ENCODE data around the gene NSMF. TPM values are rescaled to one million over a fixed set of nuclear protein-coding genes. Genes with fewer than 3 reads are reported as not detected.
A peak's percentile ranks its signal among the peaks of the same experiment; 100 is the strongest.

NSMF gene
- total and polyA plus RNA-seq, 2 of the 4 experiments (the other 2 are of a cell fraction), result 7.7 to 40.9 TPM

- Histone ChIP-seq H2BK15ac (ENCODE audit: low read depth, low read length) (peak overlapping the region; percentile 58; the same call in 1 of the 3 replicates), H4K5ac (ENCODE audit: low read depth, low read length) (no peak overlapping the region), H3K4me3 (ENCODE audit: insufficient read depth, low read depth, low read length) (no peak overlapping the region), H3K27ac (ENCODE audit: insufficient read depth, low read length) (no peak overlapping the region), H3K27me3 (ENCODE audit: control insufficient read depth, insufficient read depth, low read length) (peaks cover 11% of the 10 kb centered on the region; the same call in 1 of the 2 replicates), H3K79me1 (ENCODE audit: low read depth in 1 of 2, low read length in 2 of 2) (no peaks in the 10 kb centered on the region), H2BK5ac (ENCODE audit: low read depth, low read length, poor library complexity, severe bottlenecking) (no peak overlapping the region), H2AFZ (replicated peaks; ENCODE audit: low read length, poor library complexity) (peak overlapping the region; percentile 11), H3K4me1 (ENCODE audit: control insufficient read depth, insufficient read depth, low read length) (peaks cover 6% of the 10 kb centered on the region), H3K4me2 (ENCODE audit: low read depth, low read length) (no peak overlapping the region), H2AK5ac (ENCODE audit: low read depth, low read length) (peak overlapping the region; percentile 64), H3K9ac (ENCODE audit: low read depth, low read length) (no peak overlapping the region), H3K9me3 (ENCODE audit: control insufficient read depth, insufficient read depth, low read length) (peaks cover 8% of the 10 kb centered on the region), H2AK9ac (replicated peaks; ENCODE audit: low read depth, low read length, poor library complexity) (no peak overlapping the region), H3K56ac (ENCODE audit: extremely low read depth, insufficient read depth, low read length) (no peak overlapping the region), H4K20me1 (ENCODE audit: insufficient read depth, low read length) (no peaks in the 10 kb centered on the region), H3K18ac (ENCODE audit: low read depth, low read length) (0 out of 2 replicates have a peak overlapping the region, but pooled peaks have one; percentile 4), H2BK120ac (ENCODE audit: low read depth, low read length) (peak overlapping the region; percentile 29), H3K14ac (replicated peaks; ENCODE audit: low read depth, low read length) (peak overlapping the region; percentile 47), H4K91ac (ENCODE audit: insufficient read depth, low read depth, low read length) (no peak overlapping the region), H2BK20ac (ENCODE audit: low read depth, low read length) (0 out of 2 replicates have a peak overlapping the region, but pooled peaks have one; percentile 50), H3K9me1 (ENCODE audit: insufficient read depth, low read length) (peaks cover 6% of the 10 kb centered on the region; the same call in 1 of the 2 replicates), H4K8ac (ENCODE audit: low read depth in 2 of 2, low read length in 2 of 2) (no peak overlapping the region), H3K36me3 (ENCODE audit: control insufficient read depth, insufficient read depth, low read length) (no peaks in the 10 kb centered on the region), H3K23ac (ENCODE audit: low read depth, low read length) (no peak overlapping the region), H3K4ac (ENCODE audit: low read depth, low read length) (peak overlapping the region; percentile 24; the same call in 1 of the 2 replicates)
- POLR2A ChIA-PET (ENCODE audit: unreplicated experiment), result no interaction called here
- no peak for DNase-seq
- dilution Hi-C loops (cut with HindIII; ENCODE audit: low sequenced_read_pairs, unreplicated experiment), result no loop called here
- in situ Hi-C loops (cut with MboI; ENCODE audit: low sequenced_read_pairs), result no loop called here
- CTCF ChIA-PET, result interaction anchor here (0.9 kb wide), 1 partner anchor 54 kb away, joined by 5 read pairs; no protein-coding TSS in a partner anchor
- WGBS, 2 experiments (ENCODE audit: extremely low coverage in 2 of 2, insufficient read length in 1 of 2), result 87% methylated on average over 18 of the region's 38 CpGs; no CpG with 5 or more reads in 1 of the 2 experiments
- intact Hi-C loops (cut with micrococcal nuclease), result no loop called here
- no TSS peak for BruUV-seq (replicated peaks)
- no peak for ATAC-seq (ENCODE audit: low read depth)
- TF ChIP-seq RFX5 (IDR thresholded peaks at IDR 0.05; ENCODE audit: low read depth, low read length) (no peak), FOS (IDR thresholded peaks at IDR 0.05; ENCODE audit: low read depth, low read length) (no peak), SMC3 (IDR thresholded peaks at IDR 0.05; ENCODE audit: low read depth, low read length) (no peak), ELK1 (IDR thresholded peaks at IDR 0.05; ENCODE audit: borderline replicate concordance, low read depth, low read length) (no peak), BHLHE40 (IDR thresholded peaks at IDR 0.05; ENCODE audit: low read depth, low read length) (no peak), RAD21 (IDR thresholded peaks at IDR 0.05; ENCODE audit: low read length) (no peak), CTCF (conservative IDR thresholded peaks at IDR 0.05; ENCODE audit: low read depth, low read length) (no peak), CEBPB (IDR thresholded peaks at IDR 0.05; ENCODE audit: low read depth, low read length) (no peak), CHD1 (IDR thresholded peaks at IDR 0.05; ENCODE audit: low read depth, low read length) (no peak), USF2 (IDR thresholded peaks at IDR 0.05; ENCODE audit: low read depth, low read length) (no peak), RCOR1 (IDR thresholded peaks at IDR 0.05; ENCODE audit: insufficient replicate concordance, low read length) (no peak), NFE2L2 (IDR thresholded peaks at IDR 0.05; ENCODE audit: low read depth, low read length) (no peak), POLR2A (IDR thresholded peaks at IDR 0.05; ENCODE audit: low read depth, low read length) (no peak), MAFK (IDR thresholded peaks at IDR 0.05; ENCODE audit: low read depth, low read length) (no peak)
Measured at GRCh38 chr9:137480686-137481683, 21.9 kb upstream of the NSMF start.

Data from IMR-90 (cell line).